GM12878 (cell line): ENCODE measurements around the gene BAAT. TPM values are rescaled to one million over a fixed set of nuclear protein-coding genes. Genes with fewer than 3 reads are reported as not detected.

Source experiments
- ATAC-seq: fragments of 200-7000 bp; cut with Tn5 transposase; 3 replicates; pipeline ENCODE4 v1.9.1; 2020; ENCODE audit warnings: mild to moderate bottlenecking, moderate library complexity
- BruUV-seq: library from RNA; stranded (reverse); fragments of 400-500 nt; replicated peaks from 2 replicates; lab custom pipeline; 2021; lab: Mats Ljungman, UMichigan
- CTCF ChIA-PET: fragments of 300-600 bp; sonication (Branson Sonifier 250); formaldehyde crosslinking; extraction: SDS; loops from one replicate; lab custom pipeline; 2021; ENCODE audit warnings: inconsistent platforms; lab: Yijun Ruan, JAX
- POLR2A ChIA-PET: fragments of 350-600 bp; formaldehyde crosslinking; extraction: SDS; loops from one replicate; lab custom pipeline; 2021; ENCODE audit warnings: inconsistent platforms; lab: Charles Lee
- RAD21 ChIA-PET: fragments of 300-600 bp; sonication (Branson Sonifier 250); formaldehyde crosslinking; loops from one replicate; lab custom pipeline; 2023; ENCODE audit warnings: antibody characterized with exemption; ENCODE audit not compliant: unreplicated experiment; lab: Charles Lee
- SMC1A ChIA-PET: fragments of 300-600 bp; sonication (Branson Sonifier 250); formaldehyde crosslinking; loops from one replicate; lab custom pipeline; 2023; ENCODE audit not compliant: unreplicated experiment, uncharacterized antibody; lab: Charles Lee
- DNase-seq: peaks from one replicate; pipeline ENCODE4 v3.0.0-alpha.2; 2011; ENCODE audit warnings: low read depth, low spot score
- FAIRE-seq: peaks from 3 replicates; lab custom pipeline; 2011; peaks lifted over from hg19 to GRCh38; lab: Jason Lieb, UNC
- H2AFZ ChIP-seq: 2 replicates; pipeline ENCODE4 v1.6.0; 2011; ENCODE audit warnings: low read depth, low read length, control low read depth; ENCODE audit not compliant: control insufficient read depth
- H3K27ac ChIP-seq: 2 replicates; pipeline ENCODE4 v1.5.1; 2011; ENCODE audit warnings: control low read depth; ENCODE audit not compliant: control insufficient read depth, insufficient read depth
- H3K27me3 ChIP-seq, 2 experiments: replicated peaks in 1 of 2; 2 replicates each; pipeline versions ENCODE4 v1.6.0 to v1.6.1; 2011; ENCODE audit warnings: low read length in 1 of 2; ENCODE audit not compliant: control insufficient read depth in 2 of 2, insufficient read depth in 2 of 2
- H3K36me3 ChIP-seq, 2 experiments: 2 replicates each; pipeline ENCODE4 v1.5.1; 2011; ENCODE audit warnings: low read length in 1 of 2; ENCODE audit not compliant: control insufficient read depth in 2 of 2, insufficient read depth in 2 of 2
- H3K4me1 ChIP-seq: 2 replicates; pipeline ENCODE4 v1.6.1; 2011; ENCODE audit warnings: mild to moderate bottlenecking, low read length, moderate library complexity, mixed read lengths; ENCODE audit not compliant: control insufficient read depth, insufficient read depth
- H3K4me2 ChIP-seq: 2 replicates; pipeline ENCODE4 v1.6.0; 2011; ENCODE audit warnings: control low read depth; ENCODE audit not compliant: control insufficient read depth, insufficient read depth
- H3K4me3 ChIP-seq: fragments of 200-600 bp; sonication (generic); 2 replicates; pipeline ENCODE4 v1.5.1; 2016
- H3K79me2 ChIP-seq: 2 replicates; pipeline ENCODE4 v1.6.0; 2011; ENCODE audit warnings: low read length; ENCODE audit not compliant: control insufficient read depth, insufficient read depth
- H3K9ac ChIP-seq: 2 replicates; pipeline ENCODE4 v1.8.0; 2011; ENCODE audit warnings: low read length, control low read depth, mixed read lengths; ENCODE audit not compliant: control insufficient read depth, insufficient read depth
- H3K9me3 ChIP-seq: replicated peaks from 3 replicates; pipeline ENCODE4 v1.5.1; 2011; ENCODE audit warnings: mild to moderate bottlenecking, low read length; ENCODE audit not compliant: control insufficient read depth, insufficient read depth
- H4K20me1 ChIP-seq: 2 replicates; pipeline ENCODE4 v1.6.0; 2011; ENCODE audit not compliant: control insufficient read depth, insufficient read depth
- BCL11A ChIP-seq: IDR thresholded peaks from 2 replicates; pipeline ENCODE4 v1.6.1; 2011; ENCODE audit warnings: low read depth, low read length
- ETV6 ChIP-seq, 2 experiments: fragments of 450-650 bp in 1 of 2; IDR thresholded peaks in 1 of 2; conservative IDR thresholded peaks in 1 of 2; 2 replicates each; pipeline ENCODE4 v1.6.1; 2014; ENCODE audit warnings: antibody characterized with exemption in 1 of 2, borderline replicate concordance in 1 of 2, low read depth in 1 of 2, mild to moderate bottlenecking in 1 of 2, moderate library complexity in 1 of 2
- FOS ChIP-seq: IDR thresholded peaks from 3 replicates; pipeline ENCODE4 v1.6.1; 2011; ENCODE audit warnings: borderline replicate concordance; ENCODE audit not compliant: insufficient read length; ENCODE audit errors: extremely low read depth
- IRF4 ChIP-seq: IDR thresholded peaks from 2 replicates; pipeline ENCODE4 v1.6.1; 2011; ENCODE audit warnings: low read depth, low read length
- NRF1 ChIP-seq: conservative IDR thresholded peaks from 2 replicates; pipeline ENCODE4 v1.6.1; 2011; ENCODE audit warnings: mild to moderate bottlenecking, low read depth, low read length, improper control_type of control experiment
- SKIL ChIP-seq: fragments of 450-650 bp; IDR thresholded peaks from 2 replicates; pipeline ENCODE4 v1.6.1; 2017; ENCODE audit warnings: mild to moderate bottlenecking, low read depth, inconsistent platforms; ENCODE audit not compliant: poor library complexity, severe bottlenecking
- SMARCA5 ChIP-seq: fragments of 450-650 bp; IDR thresholded peaks from 2 replicates; pipeline ENCODE4 v1.6.1; 2017; ENCODE audit warnings: mild to moderate bottlenecking
- STAT3 ChIP-seq: IDR thresholded peaks from 2 replicates; pipeline ENCODE4 v1.6.1; 2011; ENCODE audit warnings: low read depth, low read length, improper control_type of control experiment
- WRNIP1 ChIP-seq: IDR thresholded peaks from 2 replicates; pipeline ENCODE4 v1.6.1; 2011; ENCODE audit warnings: low read depth, low read length, improper control_type of control experiment, borderline replicate concordance
- WGBS: methylation state at CpG from one replicate; pipeline ENCODE4 v1.1.6; 2016; ENCODE audit warnings: low lambda C conversion rate; ENCODE audit not compliant: insufficient replicate concordance, insufficient coverage; ENCODE audit errors: missing lambda C conversion rate; 5-methylcytosine and 5-hydroxymethylcytosine counted together
- in situ Hi-C: fragments of 300-500 bp; cut with MboI; formaldehyde crosslinking; loops from 9 replicates; pipeline ENCODE4 v1.14.3; 2018; ENCODE audit warnings: mixed read lengths
- intact Hi-C: fragments of 100-400 bp; cut with micrococcal nuclease; formaldehyde crosslinking; loops from one replicate; pipeline ENCODE4 v1.14.2; 2022; ENCODE audit not compliant: unreplicated experiment
- polyA plus RNA-seq, 11 experiments: library from polyadenylated mRNA; depleted of rRNA in 4 of 11; unstranded in 6 of 11; stranded (reverse) in 5 of 11; fragments of >200 nt; fragmentation: Nextera tagmentation in 4 of 11; fragmentation: Illumina TruSeq in 1 of 11; extraction: Ambion mirVana in 4 of 11; extraction: Trizol in 1 of 11; gene quantifications; 1 replicate in 1 of 11; 2 replicates in 10 of 11; pipeline versions ENCODE4 v1.2.1 to v1.2.3, GENCODE V29; 2011 to 2016; ENCODE audit warnings: inconsistent platforms in 2 of 11, missing spikeins in 2 of 11, low read depth in 1 of 11
- total RNA-seq, 4 experiments: library from RNA; depleted of rRNA in 3 of 4; stranded (reverse); fragments of >200 nt in 3 of 4; fragmentation: Illumina TruSeq in 1 of 4; extraction: Trizol in 1 of 4; gene quantifications; 2 replicates each; pipeline versions ENCODE4 v1.2.1 to v1.2.3, GENCODE V29; 2013 to 2021

Gene BAAT
- total and polyA plus RNA-seq, 10 of the 15 experiments (the other 5 are each of a cell fraction or from before 2014, with no cell fraction given): 0.02 to 0.26 (median 0.06) TPM; not detected in 2

GRCh38 chr9:101427358-101427757 lies 42.6 kb upstream of the BAAT start:
- no TSS peak for BruUV-seq
- no peak for TF ChIP-seq FOS
- TF ChIP-seq SMARCA5: no peak
- TF ChIP-seq ETV6 (conservative IDR thresholded peaks at IDR 0.05 in 1 of 2, IDR thresholded peaks at IDR 0.05 in 1 of 2; ENCODE audit: borderline replicate concordance in 1 of 2, low read depth in 1 of 2): no peak
- TF ChIP-seq NRF1: no peak
- no peak for TF ChIP-seq STAT3
- no peak for TF ChIP-seq IRF4
- no peak for TF ChIP-seq SKIL
- TF ChIP-seq WRNIP1: no peak
- TF ChIP-seq BCL11A: no peak
- Histone ChIP-seq H3K9ac (no peak overlapping the region), H4K20me1 (no peaks in the 10 kb centered on the region), H3K4me1 (peaks cover 5% of the 10 kb centered on the region; the same call in 1 of the 2 replicates), H3K79me2 (no peaks in the 10 kb centered on the region), H2AFZ (no peak overlapping the region), H3K4me3 (no peak overlapping the region), H3K4me2 (no peak overlapping the region), H3K9me3 (no peaks in the 10 kb centered on the region; the same call in 1 of the 3 replicates), H3K36me3 (no peaks in the 10 kb centered on the region), H3K27me3 (no peaks in the 10 kb centered on the region), H3K27ac (peak overlapping the region; percentile 19; the same call in 1 of the 2 replicates)
- 85% methylated on average over 8 of the region's 8 CpGs for WGBS
- intact Hi-C loops: no loop called here
- in situ Hi-C loops: no loop called here
- FAIRE-seq: no peak
- ChIA-PET SMC1A (interaction anchor here (1.1 to 2.2 kb wide), 6 partner anchors 10 to 29 kb away, joined by 3 to 9 read pairs (median 6); partner anchors contain the start of genes MRPL50 and ZNF189), POLR2A (interaction anchor here (1.0 to 2.4 kb wide), 3 partner anchors 17 to 28 kb away, joined by 3 to 16 read pairs (median 3); partner anchors contain the start of genes MRPL50 and ZNF189), RAD21 (interaction anchor here (1.0 to 3.3 kb wide), 3 partner anchors 19 to 28 kb away, joined by 3 to 14 read pairs (median 6); partner anchors contain the start of genes MRPL50 and ZNF189), CTCF (interaction anchor here (1.0 to 2.5 kb wide), 8 partner anchors 8 to 81 kb away, joined by 3 to 9 read pairs (median 4); no protein-coding TSS in a partner anchor)
- no peak for ATAC-seq
- no peak for DNase-seq
